T-helper 1 cell treated with Interleukin-12 subunit alpha and Interleukin-12 subunit beta and Interleukin-4 antibody, amounts not matched to agents 30 ng/mL and 1 ng/mL, for 36 hours (primary cell): ENCODE data around the gene MYOZ3. TPM values are rescaled to one million over a fixed set of nuclear protein-coding genes. Genes with fewer than 3 reads are reported as not detected.

Experiments used
- intact Hi-C: fragments of 100-400 bp; cut with micrococcal nuclease; formaldehyde crosslinking; loops from one replicate; pipeline ENCODE4 v1.15.1; 2024
- total RNA-seq: library from RNA; stranded (reverse); gene quantifications from 2 replicates; pipeline ENCODE4 v1.2.3, GENCODE V29; 2022

Gene MYOZ3
- total RNA-seq, 1 donor from 2014 or later = not detected

- intact Hi-C loops = no loop called here
Measured at GRCh38 chr5:150642567-150642927, 18.5 kb upstream of the MYOZ3 start.

- intact Hi-C loops = no loop called here
Measured at GRCh38 chr5:150642991-150643710, 17.9 kb upstream of the MYOZ3 start.

- intact Hi-C loops = no loop called here
Measured at GRCh38 chr5:150644058-150644457, 17.0 kb upstream of the MYOZ3 start.

GRCh38 chr5:150644514-150644913 lies 16.5 kb upstream of the MYOZ3 start:
- intact Hi-C loops = no loop called here

- intact Hi-C loops = no loop called here
Measured at GRCh38 chr5:150645070-150645700, 15.9 kb upstream of the MYOZ3 start.

- intact Hi-C loops = no loop called here
Measured at GRCh38 chr5:150647275-150648251, 13.5 kb upstream of the MYOZ3 start.

GRCh38 chr5:150648294-150649107 lies 12.6 kb upstream of the MYOZ3 start:
- intact Hi-C loops = no loop called here

- intact Hi-C loops = no loop called here
Measured at GRCh38 chr5:150649108-150650020, 11.7 kb upstream of the MYOZ3 start.

GRCh38 chr5:150650021-150651006 lies 10.7 kb upstream of the MYOZ3 start:
- intact Hi-C loops = no loop called here

- intact Hi-C loops = no loop called here
Measured at GRCh38 chr5:150651382-150651781, 9.7 kb upstream of the MYOZ3 start.

- intact Hi-C loops = no loop called here
Measured at GRCh38 chr5:150651924-150652671, 9.0 kb upstream of the MYOZ3 start.

GRCh38 chr5:150653145-150653761 lies 7.8 kb upstream of the MYOZ3 start:
- intact Hi-C loops = no loop called here

GRCh38 chr5:150653762-150654556 lies 7.1 kb upstream of the MYOZ3 start:
- intact Hi-C loops = no loop called here

- intact Hi-C loops = loop anchor here (5.0 kb wide), 1 partner anchor 298 kb away; the partner anchor contains the start of gene TCOF1
Measured at GRCh38 chr5:150655221-150655620, 5.8 kb upstream of the MYOZ3 start.

GRCh38 chr5:150656191-150657132 lies 4.6 kb upstream of the MYOZ3 start:
- intact Hi-C loops = loop anchor here (1.0 to 5.0 kb wide), 10 partner anchors 45 to 596 kb away; partner anchors contain the start of genes CD74, GM2A, RBM22 and RPS14
